Breast epithelium (tissue), 3 donors: Measurements from ENCODE around the gene UBE2O.

ENCODE experiments used
- CTCF ChIP-seq, 3 donors: fragments of 450-650 bp; IDR thresholded peaks; one replicate each; pipeline ENCODE4 v1.5.1; 2016 to 2017; ENCODE audit warnings: antibody characterized with exemption in 3 of 3, mild to moderate bottlenecking in 3 of 3, moderate library complexity in 3 of 3
- POLR2A ChIP-seq: fragments of 450-650 bp; IDR thresholded peaks from one replicate; pipeline ENCODE4 v1.6.1; 2016; ENCODE audit warnings: antibody characterized with exemption, mild to moderate bottlenecking, moderate library complexity

DNA sequence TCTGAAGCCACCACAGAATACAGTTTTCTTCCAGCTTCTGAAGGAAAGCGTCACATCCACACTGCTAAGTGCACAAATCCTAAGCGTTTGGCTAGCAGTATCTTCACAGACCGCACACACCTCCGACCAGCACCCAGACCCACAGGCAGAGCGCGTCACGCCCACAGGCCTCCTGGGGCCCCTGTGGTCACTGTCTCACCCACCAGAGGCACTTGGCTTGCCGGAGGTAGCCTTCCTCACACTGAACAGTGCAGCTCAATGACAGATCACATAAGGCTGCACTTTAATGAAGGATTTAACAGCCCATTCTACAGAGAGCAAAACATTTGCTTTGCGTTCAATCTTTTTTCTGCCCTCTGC is 47.4 kb downstream of the UBE2O start:
- TF ChIP-seq CTCF (IDR thresholded peaks at IDR 0.05): no peak
- TF ChIP-seq POLR2A: no peak
